CD14-positive monocyte (primary cell): ENCODE results near the gene CORO1C. TPM values are rescaled to one million over a fixed set of nuclear protein-coding genes. Genes with fewer than 3 reads are reported as not detected.

Experiments
- DNase-seq, 3 donors: peaks; one replicate each; pipeline ENCODE4 v3.0.0-alpha.2; 2011 to 2022
- H2AFZ ChIP-seq: 2 replicates; pipeline ENCODE4 v1.6.0; 2012; ENCODE audit warnings: mild to moderate bottlenecking, low read depth, low read length, inconsistent platforms; ENCODE audit not compliant: insufficient read depth, poor library complexity, severe bottlenecking
- H3K27ac ChIP-seq, 2 donors: 1 replicate in 1 of 2; 2 replicates in 1 of 2; pipeline ENCODE4 v1.5.1; 2012 to 2013; ENCODE audit warnings: low read length in 2 of 2, control low read depth in 1 of 2, inconsistent platforms in 1 of 2, low read depth in 1 of 2, mild to moderate bottlenecking in 1 of 2
- H3K27me3 ChIP-seq, 2 donors: one replicate each; pipeline versions ENCODE4 v1.6.0 to v1.6.1; 2011 to 2013; ENCODE audit warnings: low read length in 2 of 2; ENCODE audit not compliant: control insufficient read depth in 2 of 2, insufficient read depth in 2 of 2
- H3K36me3 ChIP-seq, 2 donors: replicated peaks in 1 of 2; 1 replicate in 1 of 2; 2 replicates in 1 of 2; pipeline versions ENCODE4 v1.5.1 to v1.6.1; 2012 to 2013; ENCODE audit warnings: low read length in 2 of 2, control low read depth in 1 of 2, inconsistent platforms in 1 of 2, mild to moderate bottlenecking in 1 of 2; ENCODE audit not compliant: insufficient read depth in 2 of 2, control insufficient read depth in 1 of 2
- H3K4me1 ChIP-seq, 2 donors: 1 replicate in 1 of 2; 2 replicates in 1 of 2; pipeline versions ENCODE4 v1.5.1 to v1.6.1; 2012 to 2013; ENCODE audit warnings: low read length in 2 of 2, control low read depth in 1 of 2, inconsistent platforms in 1 of 2, mild to moderate bottlenecking in 1 of 2, moderate library complexity in 1 of 2; ENCODE audit not compliant: insufficient read depth in 2 of 2, control insufficient read depth in 1 of 2
- H3K4me2 ChIP-seq: replicated peaks from 2 replicates; pipeline ENCODE3; 2012; ENCODE audit warnings: low read length, moderate library complexity, mild to moderate bottlenecking; ENCODE audit not compliant: poor library complexity, severe bottlenecking; ENCODE audit errors: extremely low read depth
- H3K4me3 ChIP-seq, 3 experiments: fragments of 200-600 bp in 1 of 3; sonication (generic) in 1 of 3; replicated peaks in 1 of 3; 1 replicate in 2 of 3; 2 replicates in 1 of 3; pipeline ENCODE4 v1.5.1; 2011 to 2013; ENCODE audit warnings: low read length in 3 of 3, mild to moderate bottlenecking in 3 of 3, control low read depth in 2 of 3, low read depth in 2 of 3, inconsistent platforms in 1 of 3, moderate library complexity in 1 of 3
- H3K79me2 ChIP-seq: 2 replicates; pipeline ENCODE4 v1.6.0; 2012; ENCODE audit warnings: mild to moderate bottlenecking, control low read depth, inconsistent platforms, low read length, moderate library complexity; ENCODE audit not compliant: insufficient read depth
- H3K9ac ChIP-seq: 2 replicates; pipeline ENCODE4 v1.6.0; 2017; ENCODE audit warnings: low read length, mild to moderate bottlenecking; ENCODE audit not compliant: insufficient read depth, poor library complexity, severe bottlenecking
- H3K9me3 ChIP-seq, 2 donors: replicated peaks in 1 of 2; 1 replicate in 1 of 2; 2 replicates in 1 of 2; pipeline versions ENCODE4 v1.5.1 to v1.6.1; 2012 to 2013; ENCODE audit warnings: low read length in 2 of 2, control low read depth in 1 of 2; ENCODE audit not compliant: control insufficient read depth in 1 of 2, insufficient read depth in 1 of 2
- H4K20me1 ChIP-seq: 2 replicates; pipeline ENCODE4 v1.6.0; 2012; ENCODE audit warnings: mild to moderate bottlenecking, low read length, control low read depth, moderate library complexity; ENCODE audit not compliant: insufficient read depth
- H3K27ac Mint-ChIP-seq, 7 donors: one replicate each; pipeline ENCODE4 v1.8.0; 2020; ENCODE audit warnings: mild to moderate bottlenecking in 7 of 7, mixed read lengths in 7 of 7, moderate library complexity in 6 of 7, inconsistent platforms in 2 of 7
- H3K27me3 Mint-ChIP-seq, 3 donors: one replicate each; pipeline ENCODE4 v1.8.0; 2021 to 2022; ENCODE audit warnings: low read depth in 3 of 3, mild to moderate bottlenecking in 3 of 3, mixed read lengths in 3 of 3, moderate library complexity in 3 of 3, inconsistent platforms in 1 of 3
- H3K36me3 Mint-ChIP-seq, 2 donors: one replicate each; pipeline ENCODE4 v1.8.0; 2020; ENCODE audit warnings: mixed read lengths in 2 of 2, inconsistent platforms in 1 of 2, mild to moderate bottlenecking in 1 of 2
- H3K4me1 Mint-ChIP-seq: one replicate; pipeline ENCODE4 v1.8.0; 2020; ENCODE audit warnings: mild to moderate bottlenecking, mixed read lengths
- H3K4me3 Mint-ChIP-seq, 2 donors: one replicate each; pipeline ENCODE4 v1.8.0; 2020; ENCODE audit warnings: mild to moderate bottlenecking in 2 of 2, mixed read lengths in 2 of 2, moderate library complexity in 1 of 2
- H3K9me3 Mint-ChIP-seq, 7 donors: one replicate each; pipeline ENCODE4 v1.8.0; 2020 to 2022; ENCODE audit warnings: mixed read lengths in 7 of 7, mild to moderate bottlenecking in 6 of 7, moderate library complexity in 6 of 7, inconsistent platforms in 2 of 7
- WGBS: methylation state at CpG from one replicate; pipeline ENCODE4 v1.1.5; 2013; ENCODE audit warnings: missing lambda C conversion rate; ENCODE audit not compliant: insufficient coverage; 5-methylcytosine and 5-hydroxymethylcytosine counted together
- intact Hi-C, 2 donors: fragments of 100-400 bp; cut with micrococcal nuclease; formaldehyde crosslinking; loops; one replicate each; pipeline versions ENCODE4 v1.15.0 to v1.15.1; 2023
- polyA plus RNA-seq, 3 donors: library from polyadenylated mRNA; depleted of rRNA in 1 of 3; unstranded in 2 of 3; stranded (reverse) in 1 of 3; fragments of 300-500 nt in 2 of 3; fragments of >200 nt in 1 of 3; fragmentation: Illumina TruSeq in 2 of 3; gene quantifications; 1 replicate in 2 of 3; 2 replicates in 1 of 3; pipeline ENCODE4 v1.2.3, GENCODE V29; 2012 to 2021
- TF ChIP-seq, protein P1 (sequence below): fragments of 200-600 bp; IDR thresholded peaks from one replicate; pipeline ENCODE4 v1.8.0; 2022; ENCODE audit warnings: antibody characterized with exemption, mild to moderate bottlenecking

Gene CORO1C
- polyA plus RNA-seq, 3 donors: 77.5 to 285 (median 229) TPM

DNA sequence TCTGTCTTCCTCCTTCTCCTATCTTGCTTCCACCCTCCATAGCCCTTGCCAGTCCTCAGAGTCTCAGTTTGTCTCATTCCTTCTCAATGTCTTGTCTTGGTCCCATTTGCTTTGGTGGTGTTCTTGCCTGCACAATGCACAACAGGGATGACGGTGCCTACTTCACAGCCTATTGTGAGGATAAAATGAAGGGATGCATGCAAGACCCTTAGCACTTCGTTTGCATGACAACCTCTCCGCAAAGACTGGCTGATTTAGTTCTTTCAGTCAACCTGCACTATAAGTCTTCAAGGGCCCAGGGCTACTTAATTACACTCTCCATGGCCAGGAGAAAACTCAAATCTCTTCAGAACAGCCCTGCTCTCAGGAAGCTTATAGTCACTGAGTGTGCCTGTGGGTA is 106.1 kb downstream of the CORO1C start:
- Mint-ChIP-seq H3K4me1 (peaks cover 57% of the 10 kb centered on the region), H3K27me3 (no peaks in the 10 kb centered on the region), H3K9me3 (peaks cover 0 to 2% (median 0%) of the 10 kb centered on the region in 7 donors), H3K27ac (peak overlapping the region; percentile 27 to 99 (median 77)), H3K36me3 (peaks cover 68 to 80% of the 10 kb centered on the region in 2 donors), H3K4me3 (no peak overlapping the region)
- intact Hi-C loops: loop anchor here (10.0 kb wide), 2 partner anchors 310 to 470 kb away; partner anchors contain the start of genes ALKBH2 (in 1 of the 2) and UNG (in 1 of the 2)
- Histone ChIP-seq H3K9ac (no peak overlapping the region), H3K9me3 (no peaks in the 10 kb centered on the region), H3K4me2 (no peak overlapping the region), H4K20me1 (peaks cover 91% of the 10 kb centered on the region), H3K4me3 (no peak overlapping the region), H3K4me1 (peaks cover 57 to 64% of the 10 kb centered on the region in 2 donors), H3K27ac (peak overlapping the region in 1 of 2 donors; percentile 34), H3K27me3 (no peaks in the 10 kb centered on the region), H3K36me3 (peaks cover 53 to 68% of the 10 kb centered on the region in 2 donors), H3K79me2 (peaks cover 97% of the 10 kb centered on the region), H2AFZ (no peak overlapping the region)
- DNase-seq: no peak
- TF ChIP-seq, protein P1, sequence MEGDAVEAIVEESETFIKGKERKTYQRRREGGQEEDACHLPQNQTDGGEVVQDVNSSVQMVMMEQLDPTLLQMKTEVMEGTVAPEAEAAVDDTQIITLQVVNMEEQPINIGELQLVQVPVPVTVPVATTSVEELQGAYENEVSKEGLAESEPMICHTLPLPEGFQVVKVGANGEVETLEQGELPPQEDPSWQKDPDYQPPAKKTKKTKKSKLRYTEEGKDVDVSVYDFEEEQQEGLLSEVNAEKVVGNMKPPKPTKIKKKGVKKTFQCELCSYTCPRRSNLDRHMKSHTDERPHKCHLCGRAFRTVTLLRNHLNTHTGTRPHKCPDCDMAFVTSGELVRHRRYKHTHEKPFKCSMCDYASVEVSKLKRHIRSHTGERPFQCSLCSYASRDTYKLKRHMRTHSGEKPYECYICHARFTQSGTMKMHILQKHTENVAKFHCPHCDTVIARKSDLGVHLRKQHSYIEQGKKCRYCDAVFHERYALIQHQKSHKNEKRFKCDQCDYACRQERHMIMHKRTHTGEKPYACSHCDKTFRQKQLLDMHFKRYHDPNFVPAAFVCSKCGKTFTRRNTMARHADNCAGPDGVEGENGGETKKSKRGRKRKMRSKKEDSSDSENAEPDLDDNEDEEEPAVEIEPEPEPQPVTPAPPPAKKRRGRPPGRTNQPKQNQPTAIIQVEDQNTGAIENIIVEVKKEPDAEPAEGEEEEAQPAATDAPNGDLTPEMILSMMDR: no peak
- WGBS: 100% methylated on average over 2 of the region's 3 CpGs

DNA sequence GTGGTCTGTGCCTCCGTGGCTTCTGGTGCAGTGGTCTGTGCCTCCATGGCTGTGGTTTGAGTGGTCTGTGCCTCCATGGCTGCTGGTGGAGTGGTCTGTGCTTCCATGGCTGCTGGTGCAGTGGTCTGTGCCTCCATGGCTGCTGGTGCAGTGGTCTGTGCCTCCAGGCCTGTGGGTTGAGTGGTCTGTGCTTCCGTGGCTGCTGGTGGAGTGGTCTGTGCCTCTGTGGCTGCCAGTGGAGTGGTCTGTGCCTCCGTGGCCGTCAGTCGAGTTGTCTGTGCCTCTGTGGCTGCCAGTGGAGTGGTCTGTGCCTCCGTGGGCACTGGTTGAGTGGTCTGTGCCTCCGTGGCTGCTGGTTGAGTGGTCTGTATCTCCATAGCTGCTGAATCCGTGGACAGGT is 107.7 kb downstream of the CORO1C start:
- no peak for DNase-seq
- peaks cover 97% of the 10 kb centered on the region for H3K79me2 ChIP-seq
- H3K27ac ChIP-seq: peak overlapping the region; percentile 84 to 90
- H3K27me3 ChIP-seq: no peaks in the 10 kb centered on the region
- H3K27ac Mint-ChIP-seq: peak overlapping the region; percentile 92 to 100 (median 97)
- no peaks in the 10 kb centered on the region for H3K27me3 Mint-ChIP-seq
- peaks cover 53 to 76% of the 10 kb centered on the region in 2 donors for H3K36me3 ChIP-seq
- no peak overlapping the region for H3K4me3 Mint-ChIP-seq
- H3K4me1 Mint-ChIP-seq: peaks cover 48% of the 10 kb centered on the region
- peaks cover 76 to 87% of the 10 kb centered on the region in 2 donors for H3K36me3 Mint-ChIP-seq
- H3K4me1 ChIP-seq: peaks cover 44 to 55% of the 10 kb centered on the region in 2 donors
- H2AFZ ChIP-seq: no peak overlapping the region
- WGBS: over 99% methylated on average over 8 of the region's 8 CpGs
- no peak overlapping the region for H3K4me3 ChIP-seq
- H3K9ac ChIP-seq: no peak overlapping the region
- H3K9me3 Mint-ChIP-seq: peaks cover 0 to 2% (median 0%) of the 10 kb centered on the region in 7 donors
- peaks cover 89% of the 10 kb centered on the region for H4K20me1 ChIP-seq
- intact Hi-C loops: loop anchor here (10.0 kb wide), 2 partner anchors 309 to 471 kb away; partner anchors contain the start of genes ALKBH2 (in 1 of the 2) and UNG (in 1 of the 2)
- TF ChIP-seq, protein P1: no peak
- H3K9me3 ChIP-seq: no peaks in the 10 kb centered on the region
- no peak overlapping the region for H3K4me2 ChIP-seq
